Mucosa of gallbladder (tissue), 1 donor: ENCODE data around the gene HHLA2. TPM values are rescaled to one million over a fixed set of nuclear protein-coding genes. Genes with fewer than 3 reads are reported as not detected.

Source experiments
- DNase-seq: peaks from one replicate; pipeline ENCODE4 v3.0.0-alpha.2; 2020; ENCODE audit warnings: low spot score
- total RNA-seq: library from RNA; stranded (reverse); gene quantifications from one replicate; pipeline ENCODE4 v1.2.1, GENCODE V29; 2021
- donor health status: DM: no; HTN: no; CAD: no.

Gene HHLA2
- total RNA-seq, 1 donor from 2014 or later, result 69.1 TPM

DNA sequence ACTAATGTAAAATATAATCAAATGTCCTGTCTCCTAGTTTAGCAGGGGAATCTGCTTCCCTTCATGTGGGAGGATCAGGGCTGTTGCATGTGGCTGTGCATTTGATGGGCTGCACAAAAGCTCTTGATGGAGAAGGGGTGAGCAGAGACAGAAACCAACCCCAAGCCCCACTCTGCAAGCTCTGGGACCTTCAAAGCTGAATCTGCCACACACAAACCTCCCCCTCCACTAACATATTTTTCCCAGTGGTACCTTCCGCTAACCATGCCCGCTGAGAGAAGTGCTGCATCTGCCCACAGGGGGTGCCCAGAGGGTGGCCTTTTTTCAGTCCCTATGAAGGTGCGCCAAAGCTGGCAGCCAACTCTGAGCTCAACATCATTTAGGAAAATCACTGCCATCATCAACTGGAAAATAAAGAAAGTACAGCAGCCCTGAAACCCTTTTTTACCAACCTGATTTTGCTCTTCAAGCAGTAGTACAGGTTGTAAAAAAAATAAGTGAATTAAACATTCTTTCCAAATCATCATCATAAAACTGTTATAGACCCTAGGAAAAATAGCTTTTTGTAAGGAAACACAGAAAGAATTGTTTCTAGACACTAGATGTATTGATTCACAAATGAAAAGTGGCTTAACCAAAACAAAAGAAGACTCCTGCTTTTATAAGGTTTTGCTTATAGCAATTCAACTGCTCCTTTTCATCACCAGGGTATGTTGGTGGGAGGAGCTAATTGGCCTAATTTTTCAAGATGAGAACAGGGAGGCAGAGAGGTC is 97.0 kb downstream of the HHLA2 start:
- no peak for DNase-seq

DNA sequence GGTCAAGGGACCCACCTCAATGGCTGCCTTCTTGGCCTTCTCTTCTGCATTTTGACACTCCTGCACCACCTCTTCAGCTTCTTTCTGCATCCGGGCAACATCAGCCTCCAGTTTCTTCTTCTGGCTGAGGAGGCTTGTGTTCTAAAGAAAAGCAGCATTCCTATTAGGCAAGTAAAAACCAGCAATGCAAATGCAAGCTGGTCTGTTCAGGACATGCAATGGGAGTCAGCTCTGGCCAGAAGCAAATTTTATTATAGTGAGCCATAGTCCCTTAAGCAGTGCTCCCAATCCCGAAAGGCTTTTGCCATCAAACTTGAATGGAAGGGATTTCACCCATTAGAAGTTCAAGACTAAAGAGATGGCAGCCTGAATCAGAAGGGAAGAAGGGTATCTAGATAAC is 97.7 kb downstream of the HHLA2 start:
- DNase-seq, result no peak

DNA sequence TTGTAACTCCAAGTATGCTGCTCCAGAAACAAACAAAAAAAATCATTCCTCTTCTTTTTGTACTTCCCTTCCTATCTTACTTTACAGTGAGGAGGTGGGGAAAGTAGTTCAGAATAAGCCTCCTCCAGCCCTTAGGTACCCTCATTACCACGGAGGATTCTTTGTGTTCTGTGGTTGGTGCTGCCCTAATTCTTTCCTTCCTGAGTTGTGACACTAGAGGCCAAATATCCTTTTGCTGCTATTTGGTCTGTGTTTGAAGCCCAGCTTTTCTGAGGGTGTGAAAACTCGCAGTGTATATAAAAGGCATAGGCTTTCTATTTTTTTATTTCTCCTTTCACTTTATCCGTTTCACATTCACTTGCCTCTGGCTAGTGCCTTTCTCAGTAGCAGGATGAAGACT is 98.2 kb downstream of the HHLA2 start:
- DNase-seq, result no peak

- no peak for DNase-seq
These were observed 100.0 kb downstream of the HHLA2 start for GRCh38 chr3:108396336-108396735.

GRCh38 chr3:108398510-108398909 is 102.2 kb downstream of the HHLA2 start:
- no peak for DNase-seq

GRCh38 chr3:108401836-108402235 is 105.5 kb downstream of the HHLA2 start:
- no peak for DNase-seq

DNA sequence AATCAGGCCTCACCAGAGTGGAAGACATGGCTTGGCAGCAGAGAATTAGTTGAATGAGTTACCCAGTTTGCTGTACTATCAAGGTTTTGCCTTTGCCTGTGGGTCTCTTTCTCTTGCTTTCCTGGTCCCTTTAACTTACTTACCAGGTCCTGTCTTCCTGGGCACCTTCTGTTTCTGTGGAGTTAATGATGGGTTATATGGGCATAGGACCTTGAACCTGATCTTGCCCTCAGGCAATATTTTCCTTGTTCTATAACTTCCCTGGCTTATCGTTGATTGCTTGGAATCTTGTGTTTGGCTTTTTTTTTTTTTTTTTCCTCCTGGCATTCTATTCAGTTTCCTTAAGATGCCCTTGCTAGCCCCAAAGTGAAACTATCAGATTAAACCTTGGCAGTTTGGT is 106.8 kb downstream of the HHLA2 start:
- no peak for DNase-seq

GRCh38 chr3:108403686-108404345 is 107.5 kb downstream of the HHLA2 start:
- no peak for DNase-seq

GRCh38 chr3:108404368-108404767 is 108.0 kb downstream of the HHLA2 start:
- no peak for DNase-seq

GRCh38 chr3:108406063-108406660 is 109.8 kb downstream of the HHLA2 start:
- DNase-seq, result no peak

DNA sequence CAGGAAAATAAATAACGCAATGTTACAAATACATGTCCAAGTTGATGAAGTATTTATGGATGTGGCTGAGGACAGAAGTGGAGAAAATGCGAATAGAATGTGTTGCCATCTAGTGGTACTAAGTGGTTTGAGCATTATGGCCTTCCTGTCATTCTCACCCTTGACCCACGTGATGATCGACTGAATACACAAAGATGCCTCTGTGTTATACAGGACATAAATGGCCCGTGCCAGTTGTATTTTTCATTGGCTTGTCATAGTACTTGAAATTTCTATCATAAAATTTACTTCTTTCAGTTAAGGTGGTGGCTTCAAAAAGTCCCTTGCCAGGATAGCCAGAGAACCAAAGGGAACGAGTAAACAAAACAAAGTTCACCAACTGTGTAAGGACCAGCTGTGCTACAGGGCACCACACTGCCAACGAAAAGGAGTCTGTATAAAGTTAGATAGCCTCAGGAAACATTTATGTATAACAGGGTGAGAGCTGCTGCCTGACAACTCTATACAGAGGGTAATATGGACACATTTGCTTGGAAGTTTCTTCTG is 110.4 kb downstream of the HHLA2 start:
- no peak for DNase-seq

DNA sequence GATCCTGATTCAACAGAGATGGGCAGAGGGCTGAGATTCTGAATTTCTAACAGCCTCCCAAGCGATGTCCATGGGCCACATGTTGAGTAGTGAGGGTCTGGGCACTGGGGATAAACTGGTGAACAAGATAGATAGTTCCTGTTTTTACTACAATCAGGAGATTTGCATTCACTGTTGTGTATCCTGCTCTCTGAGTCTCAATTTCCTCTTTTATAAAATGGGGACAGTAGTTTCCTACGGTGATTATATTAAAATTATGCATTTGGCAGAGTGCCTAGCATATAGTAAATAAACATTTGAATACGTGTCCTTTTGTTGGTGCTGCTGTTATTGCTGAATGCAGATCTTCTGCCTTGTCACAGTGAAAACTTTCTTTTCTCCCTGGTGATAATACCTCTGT is 111.5 kb downstream of the HHLA2 start:
- DNase-seq, result no peak

DNA sequence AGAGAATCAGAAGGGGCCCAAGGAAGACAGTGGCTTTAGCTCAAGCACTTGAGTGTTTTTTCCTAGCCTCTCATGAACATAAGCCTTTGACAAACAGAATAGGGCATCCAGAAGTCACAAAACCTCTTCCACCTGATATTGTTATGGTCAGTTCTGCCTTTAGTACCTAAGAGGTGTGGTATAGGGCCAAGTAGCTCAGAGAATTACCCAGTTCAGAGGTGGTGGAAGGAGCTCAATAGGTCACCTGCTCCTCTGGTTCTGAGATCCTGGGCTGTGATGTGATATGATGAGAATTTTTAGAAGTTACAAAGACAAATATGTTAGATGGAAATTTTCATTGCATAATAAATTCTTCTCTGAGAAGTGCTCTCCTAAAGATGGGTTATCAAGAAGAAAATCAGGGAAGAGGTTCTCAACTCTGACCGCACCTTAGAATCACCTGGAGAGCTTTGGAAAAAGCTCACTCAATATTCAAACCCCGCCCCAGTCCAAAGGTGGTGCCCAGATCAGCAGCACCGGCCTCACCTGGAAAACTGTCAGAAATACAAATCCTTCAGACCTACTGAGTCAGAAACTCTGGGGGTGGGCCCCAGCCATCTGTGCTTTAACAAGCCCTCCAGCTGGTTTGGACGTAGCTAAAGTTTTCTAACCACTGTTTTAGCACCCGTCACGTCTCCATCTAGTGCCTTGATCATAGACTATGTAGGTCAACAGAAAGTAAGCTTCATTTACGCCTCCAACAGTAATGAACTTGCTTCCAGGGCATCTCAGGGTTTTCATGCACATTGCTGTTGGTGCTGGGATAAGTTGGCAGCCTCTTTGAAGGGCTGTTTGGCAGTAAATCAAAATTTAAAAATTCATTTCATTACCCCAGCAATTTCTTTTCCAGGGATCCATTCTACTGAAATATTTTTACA is 112.8 kb downstream of the HHLA2 start:
- peak; percentile 72 for DNase-seq

GRCh38 chr3:108409800-108410178 is 113.4 kb downstream of the HHLA2 start:
- no peak for DNase-seq

GRCh38 chr3:108410531-108410984 is 114.2 kb downstream of the HHLA2 start:
- DNase-seq, result no peak

DNA sequence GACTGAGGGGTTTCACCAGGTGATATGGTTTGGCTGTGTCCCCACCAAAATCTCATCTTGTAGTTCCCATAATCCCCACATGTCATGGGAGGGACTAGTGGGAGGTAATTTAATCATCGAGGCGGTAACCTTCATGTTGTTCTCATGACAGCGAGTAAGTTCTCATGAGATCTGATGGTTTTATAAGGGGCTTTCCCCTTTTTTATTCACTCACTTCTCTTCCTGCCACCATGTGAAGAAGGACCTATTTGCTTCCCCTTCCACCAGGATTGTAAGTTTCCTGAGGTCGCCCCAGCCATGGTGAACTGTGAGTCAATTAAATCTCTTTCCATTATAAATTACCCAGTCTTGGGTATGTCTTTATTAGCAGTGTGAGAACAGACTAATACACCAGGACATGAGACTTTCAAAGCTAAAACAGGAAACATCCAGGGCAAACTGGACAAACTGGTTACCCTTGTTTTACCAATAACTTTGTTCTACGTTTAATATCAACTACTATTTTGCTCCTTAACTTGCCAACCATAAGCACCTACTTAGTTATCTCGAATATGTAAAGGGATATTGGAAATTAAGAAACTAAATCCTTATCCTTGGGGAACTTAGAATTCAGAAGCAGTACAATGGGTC is 115.9 kb downstream of the HHLA2 start:
- DNase-seq, result no peak

- no peak for DNase-seq
These were observed 117.7 kb downstream of the HHLA2 start for GRCh38 chr3:108414007-108414406.

DNA sequence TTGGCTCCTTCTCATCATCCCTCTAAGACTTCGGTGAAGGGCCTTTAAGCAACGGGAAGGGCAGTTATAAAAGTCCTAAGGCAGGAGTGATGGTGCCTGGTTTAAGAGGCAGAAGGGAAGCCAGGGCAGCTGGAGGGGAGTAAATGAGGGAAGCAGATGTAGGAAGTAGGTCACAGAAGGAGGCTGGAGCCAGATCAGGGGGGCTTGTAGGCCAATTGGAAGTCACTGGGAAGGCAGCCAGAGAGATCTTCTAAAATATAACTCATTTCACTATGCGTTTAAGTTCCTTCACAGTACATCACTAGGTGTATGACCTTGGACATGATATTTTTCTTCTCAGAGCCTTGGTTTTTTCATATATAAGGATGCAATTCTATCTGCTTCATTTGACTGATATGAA is 119.3 kb downstream of the HHLA2 start:
- no peak for DNase-seq

DNA sequence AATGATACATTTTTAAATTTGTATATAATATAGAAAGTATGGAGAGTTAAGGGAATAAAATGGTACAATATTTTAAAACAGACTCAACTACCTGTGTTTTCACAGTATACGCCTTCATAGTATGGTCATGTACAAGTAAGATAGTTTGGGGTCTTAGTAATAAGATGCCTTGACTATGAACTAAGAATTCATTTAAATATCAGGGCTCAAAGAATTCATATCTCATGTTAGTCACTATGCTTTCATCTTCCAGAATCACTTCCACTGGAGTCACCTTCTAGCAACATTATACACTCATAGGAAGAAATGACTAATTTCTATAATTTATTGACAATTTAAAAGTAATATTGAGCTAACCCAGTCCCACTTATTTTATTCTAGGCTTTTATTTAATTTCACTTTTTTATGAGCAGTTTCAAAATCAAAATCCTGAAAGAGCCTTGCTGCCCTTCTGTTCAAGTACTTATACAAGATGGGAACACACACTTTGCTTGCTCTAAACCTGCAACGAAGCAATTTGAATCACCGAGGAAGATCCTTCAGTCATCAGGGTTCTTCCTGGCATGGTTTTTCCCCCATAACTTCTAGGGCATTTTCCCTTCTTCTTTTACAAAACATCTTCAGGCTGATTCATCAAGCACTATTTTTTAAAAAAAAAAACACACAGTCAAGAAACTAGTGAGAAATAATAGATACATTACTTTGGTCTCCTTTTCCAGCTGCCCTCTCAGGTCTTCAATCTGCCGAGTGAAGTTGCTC is 119.9 kb downstream of the HHLA2 start:
- no peak for DNase-seq

- no peak for DNase-seq
These were observed 124.6 kb downstream of the HHLA2 start for GRCh38 chr3:108420926-108421325.
